ENCODE measurements around the gene F13A1.

The F13A1 gene

DNA sequence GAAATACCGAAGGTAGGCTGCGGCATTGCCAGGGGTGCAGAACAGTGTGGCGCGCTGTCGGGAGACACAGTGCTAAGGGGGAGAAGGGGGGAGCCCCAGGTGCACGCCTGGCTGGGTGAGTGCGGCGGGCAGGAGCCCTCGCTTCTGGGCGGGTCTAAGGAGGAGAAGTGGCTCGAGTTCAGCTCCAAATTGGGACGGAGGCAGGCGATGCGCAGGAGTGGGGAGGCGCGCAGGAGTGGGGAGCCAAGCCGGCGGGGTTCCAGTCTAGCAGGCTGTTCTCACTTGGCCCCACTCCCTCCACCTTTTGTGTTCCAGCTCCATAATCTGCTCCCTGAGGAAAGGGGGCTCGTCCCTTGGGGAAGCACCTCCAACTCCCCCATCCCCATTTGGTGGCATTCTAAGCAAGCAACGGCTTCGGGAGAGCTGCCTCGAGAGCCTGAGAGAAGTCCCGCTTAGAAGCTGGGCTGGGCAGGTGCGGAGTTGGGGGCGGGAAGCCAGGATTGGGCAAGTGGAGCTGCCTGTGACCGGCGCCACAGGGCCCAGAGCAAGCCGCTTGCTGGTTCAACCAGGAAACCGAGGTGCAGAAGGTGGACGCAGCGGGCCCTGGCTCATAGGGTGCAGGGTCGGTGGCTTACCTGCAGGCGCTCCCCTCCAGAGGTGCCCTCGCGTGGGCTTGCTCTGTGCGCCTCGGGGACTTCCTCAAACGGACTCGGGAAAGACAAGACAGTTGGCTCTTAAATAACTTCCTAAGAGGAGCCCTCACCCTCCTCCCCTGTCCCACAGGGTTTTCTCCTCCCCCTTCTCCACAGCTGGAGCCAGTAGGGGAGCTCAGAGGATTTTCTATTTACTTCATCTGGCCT lies at the start of gene F13A1:
TSS of gene F13A1 (minus strand) at position 711 of the 860 bp plus-strand sequence. CDS start 1,998 bp downstream, outside the sequence.
- Histone ChIP-seq H3K9me3 (ENCODE audit: control insufficient read depth, insufficient read depth, low read length) (no peaks in the 10 kb centered on the region), H3K27ac (ENCODE audit: low read depth, low read length) (no peak within 1 kb of the TSS), H3K36me3 (ENCODE audit: control insufficient read depth, insufficient read depth, low read length) (no peaks in the 10 kb centered on the region), H3K27me3 (ENCODE audit: control insufficient read depth, insufficient read depth, low read length) (peaks cover 24% of the 10 kb centered on the region), H3K9ac (ENCODE audit: low read depth, low read length) (no peak within 1 kb of the TSS), H3K4me3 (ENCODE audit: low read depth, low read length) (peak within 1 kb of the TSS; percentile 62), H3K4me1 (ENCODE audit: control insufficient read depth, insufficient read depth, low read length) (peaks cover 11% of the 10 kb centered on the region; the same call in 1 of the 2 replicates)

- H3K4me1 ChIP-seq (ENCODE audit: control insufficient read depth, insufficient read depth, low read length), result no peaks in the 10 kb centered on the region
- H3K27me3 ChIP-seq (ENCODE audit: control insufficient read depth, insufficient read depth, low read length), result no peaks in the 10 kb centered on the region
- no peaks in the 10 kb centered on the region for H3K9me3 ChIP-seq (ENCODE audit: control insufficient read depth, insufficient read depth, low read length)
- H3K27ac ChIP-seq (ENCODE audit: low read depth, low read length), result no peak overlapping the region
- H3K9ac ChIP-seq (ENCODE audit: low read depth, low read length), result no peak overlapping the region
- H3K36me3 ChIP-seq (ENCODE audit: control insufficient read depth, insufficient read depth, low read length), result no peaks in the 10 kb centered on the region
- no peak overlapping the region for H3K4me3 ChIP-seq (ENCODE audit: low read depth, low read length)
These were observed 48.2 kb upstream of the F13A1 start for GRCh38 chr6:6368684-6369052.

GRCh38 chr6:6368040-6368683 lies 47.7 kb upstream of the F13A1 start:
- Histone ChIP-seq H3K9me3 (ENCODE audit: control insufficient read depth, insufficient read depth, low read length) (no peaks in the 10 kb centered on the region), H3K27me3 (ENCODE audit: control insufficient read depth, insufficient read depth, low read length) (no peaks in the 10 kb centered on the region), H3K4me3 (ENCODE audit: low read depth, low read length) (no peak overlapping the region), H3K9ac (ENCODE audit: low read depth, low read length) (no peak overlapping the region), H3K36me3 (ENCODE audit: control insufficient read depth, insufficient read depth, low read length) (no peaks in the 10 kb centered on the region), H3K4me1 (ENCODE audit: control insufficient read depth, insufficient read depth, low read length) (no peaks in the 10 kb centered on the region), H3K27ac (ENCODE audit: low read depth, low read length) (no peak overlapping the region)

DNA sequence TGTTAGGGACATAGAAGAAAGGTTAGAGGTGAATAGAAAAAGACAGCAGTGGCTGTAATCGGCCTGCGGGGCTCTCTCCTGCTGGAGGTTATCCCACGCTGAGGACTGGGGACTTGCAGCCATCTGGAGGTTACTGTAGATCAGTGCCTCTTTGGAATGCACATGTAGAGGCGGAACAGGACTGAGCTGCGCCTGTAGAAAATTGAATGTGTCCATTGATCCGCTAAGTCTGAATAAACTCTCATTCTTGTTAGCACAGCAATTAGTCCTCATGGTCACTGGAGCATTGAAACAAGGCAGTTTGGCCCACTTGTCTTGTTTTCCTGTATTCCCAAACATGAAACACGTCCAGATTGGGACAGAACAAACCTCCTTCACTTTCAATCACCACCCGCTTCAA lies 46.3 kb upstream of the F13A1 start:
- no peaks in the 10 kb centered on the region for H3K4me1 ChIP-seq (ENCODE audit: control insufficient read depth, insufficient read depth, low read length)
- no peak overlapping the region for H3K4me3 ChIP-seq (ENCODE audit: low read depth, low read length)
- no peaks in the 10 kb centered on the region for H3K36me3 ChIP-seq (ENCODE audit: control insufficient read depth, insufficient read depth, low read length)
- no peaks in the 10 kb centered on the region for H3K9me3 ChIP-seq (ENCODE audit: control insufficient read depth, insufficient read depth, low read length)
- H3K27ac ChIP-seq (ENCODE audit: low read depth, low read length), result no peak overlapping the region
- H3K27me3 ChIP-seq (ENCODE audit: control insufficient read depth, insufficient read depth, low read length), result no peaks in the 10 kb centered on the region
- H3K9ac ChIP-seq (ENCODE audit: low read depth, low read length), result no peak overlapping the region

GRCh38 chr6:6365242-6365641 lies 44.8 kb upstream of the F13A1 start:
- H3K4me3 ChIP-seq (ENCODE audit: low read depth, low read length), result no peak overlapping the region
- H3K4me1 ChIP-seq (ENCODE audit: control insufficient read depth, insufficient read depth, low read length), result no peaks in the 10 kb centered on the region
- no peaks in the 10 kb centered on the region for H3K9me3 ChIP-seq (ENCODE audit: control insufficient read depth, insufficient read depth, low read length)
- no peak overlapping the region for H3K9ac ChIP-seq (ENCODE audit: low read depth, low read length)
- H3K27me3 ChIP-seq (ENCODE audit: control insufficient read depth, insufficient read depth, low read length), result no peaks in the 10 kb centered on the region
- H3K36me3 ChIP-seq (ENCODE audit: control insufficient read depth, insufficient read depth, low read length), result no peaks in the 10 kb centered on the region
- H3K27ac ChIP-seq (ENCODE audit: low read depth, low read length), result no peak overlapping the region

GRCh38 chr6:6362056-6362840 lies 41.8 kb upstream of the F13A1 start:
- Histone ChIP-seq H3K4me3 (ENCODE audit: low read depth, low read length) (no peak overlapping the region), H3K4me1 (ENCODE audit: control insufficient read depth, insufficient read depth, low read length) (no peaks in the 10 kb centered on the region), H3K27ac (ENCODE audit: low read depth, low read length) (no peak overlapping the region), H3K27me3 (ENCODE audit: control insufficient read depth, insufficient read depth, low read length) (no peaks in the 10 kb centered on the region), H3K9ac (ENCODE audit: low read depth, low read length) (no peak overlapping the region), H3K9me3 (ENCODE audit: control insufficient read depth, insufficient read depth, low read length) (no peaks in the 10 kb centered on the region), H3K36me3 (ENCODE audit: control insufficient read depth, insufficient read depth, low read length) (no peaks in the 10 kb centered on the region)

- H3K27me3 ChIP-seq (ENCODE audit: control insufficient read depth, insufficient read depth, low read length), result no peaks in the 10 kb centered on the region
- no peak overlapping the region for H3K27ac ChIP-seq (ENCODE audit: low read depth, low read length)
- H3K36me3 ChIP-seq (ENCODE audit: control insufficient read depth, insufficient read depth, low read length), result no peaks in the 10 kb centered on the region
- no peak overlapping the region for H3K4me3 ChIP-seq (ENCODE audit: low read depth, low read length)
- H3K4me1 ChIP-seq (ENCODE audit: control insufficient read depth, insufficient read depth, low read length), result no peaks in the 10 kb centered on the region
- no peaks in the 10 kb centered on the region for H3K9me3 ChIP-seq (ENCODE audit: control insufficient read depth, insufficient read depth, low read length)
- H3K9ac ChIP-seq (ENCODE audit: low read depth, low read length), result no peak overlapping the region
These were observed 37.1 kb upstream of the F13A1 start for GRCh38 chr6:6357530-6357929.

DNA sequence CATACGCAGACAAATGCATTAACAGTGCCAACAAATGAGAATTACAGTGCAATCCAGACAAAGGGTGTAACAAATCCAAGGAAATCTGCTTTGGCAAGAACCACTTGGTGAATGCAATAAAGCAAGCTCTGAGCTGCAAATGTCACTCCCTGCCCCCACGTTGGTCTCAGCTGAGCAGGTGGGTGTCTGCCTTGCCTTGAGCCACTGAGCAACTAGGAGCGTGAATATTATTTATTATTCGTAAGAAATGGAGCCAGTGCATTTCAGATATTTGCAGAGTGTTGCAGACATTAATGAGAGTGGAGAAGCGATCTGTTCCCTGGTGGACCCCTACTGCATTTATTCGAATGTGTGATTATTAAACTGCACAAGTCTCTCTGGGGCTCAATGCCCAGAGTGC lies 36.6 kb upstream of the F13A1 start:
- no peak overlapping the region for H3K9ac ChIP-seq (ENCODE audit: low read depth, low read length)
- no peaks in the 10 kb centered on the region for H3K9me3 ChIP-seq (ENCODE audit: control insufficient read depth, insufficient read depth, low read length)
- no peaks in the 10 kb centered on the region for H3K27me3 ChIP-seq (ENCODE audit: control insufficient read depth, insufficient read depth, low read length)
- H3K4me1 ChIP-seq (ENCODE audit: control insufficient read depth, insufficient read depth, low read length), result no peaks in the 10 kb centered on the region
- H3K36me3 ChIP-seq (ENCODE audit: control insufficient read depth, insufficient read depth, low read length), result no peaks in the 10 kb centered on the region
- H3K27ac ChIP-seq (ENCODE audit: low read depth, low read length), result no peak overlapping the region
- H3K4me3 ChIP-seq (ENCODE audit: low read depth, low read length), result no peak overlapping the region

DNA sequence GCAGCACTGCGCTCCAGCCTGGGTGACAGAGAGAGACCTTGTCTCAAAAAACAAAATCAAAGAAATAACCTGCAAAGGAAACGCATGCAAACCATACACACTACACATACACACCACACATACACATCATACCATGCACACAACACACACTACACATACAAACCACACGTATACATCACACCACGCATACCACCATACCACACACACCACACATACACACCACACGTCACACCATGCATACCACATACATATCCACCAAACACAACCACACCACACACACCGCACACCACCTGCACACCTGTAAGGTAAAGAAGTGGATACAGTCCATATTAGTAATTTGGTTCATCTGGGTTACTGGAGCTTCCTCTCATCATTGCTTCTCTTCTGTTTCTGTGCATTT lies 32.3 kb upstream of the F13A1 start:
- H3K9ac ChIP-seq (ENCODE audit: low read depth, low read length), result no peak overlapping the region
- no peaks in the 10 kb centered on the region for H3K27me3 ChIP-seq (ENCODE audit: control insufficient read depth, insufficient read depth, low read length)
- H3K9me3 ChIP-seq (ENCODE audit: control insufficient read depth, insufficient read depth, low read length), result no peaks in the 10 kb centered on the region
- no peak overlapping the region for H3K27ac ChIP-seq (ENCODE audit: low read depth, low read length)
- H3K4me1 ChIP-seq (ENCODE audit: control insufficient read depth, insufficient read depth, low read length), result no peaks in the 10 kb centered on the region
- no peaks in the 10 kb centered on the region for H3K36me3 ChIP-seq (ENCODE audit: control insufficient read depth, insufficient read depth, low read length)
- no peak overlapping the region for H3K4me3 ChIP-seq (ENCODE audit: low read depth, low read length)

DNA sequence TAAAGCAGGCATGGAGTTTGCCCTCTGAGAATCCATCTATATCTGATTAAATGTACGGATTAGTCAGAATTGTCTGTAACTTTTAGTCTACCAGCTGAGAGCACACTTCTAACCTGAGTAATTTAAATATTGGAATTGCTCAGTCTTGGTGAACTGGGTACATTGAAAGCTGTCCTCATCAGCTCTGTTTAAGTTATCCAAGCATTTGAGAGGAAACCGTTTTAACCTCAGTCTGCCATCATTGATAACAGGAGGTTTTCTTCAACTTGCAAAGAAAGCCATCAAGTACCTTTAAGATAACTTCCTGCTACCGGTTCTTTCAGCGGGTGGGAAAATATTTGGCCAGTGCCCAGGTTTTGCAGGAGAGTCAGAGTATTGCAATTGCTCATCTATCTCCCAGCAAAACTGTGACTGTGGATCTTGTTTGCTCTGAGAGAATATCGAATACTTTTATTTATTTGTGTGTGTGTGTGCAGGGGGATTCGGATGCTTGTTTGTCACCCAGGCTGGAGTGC lies 31.1 kb upstream of the F13A1 start:
- no peak overlapping the region for H3K27ac ChIP-seq (ENCODE audit: low read depth, low read length)
- no peaks in the 10 kb centered on the region for H3K4me1 ChIP-seq (ENCODE audit: control insufficient read depth, insufficient read depth, low read length)

More for the DNA sequence above, 31.1 kb upstream of the F13A1 start:
- Histone ChIP-seq H3K9ac (ENCODE audit: low read depth, low read length) (no peak overlapping the region), H3K27me3 (ENCODE audit: control insufficient read depth, insufficient read depth, low read length) (no peaks in the 10 kb centered on the region), H3K4me3 (ENCODE audit: low read depth, low read length) (no peak overlapping the region), H3K36me3 (ENCODE audit: control insufficient read depth, insufficient read depth, low read length) (no peaks in the 10 kb centered on the region), H3K9me3 (ENCODE audit: control insufficient read depth, insufficient read depth, low read length) (no peaks in the 10 kb centered on the region)
